SW 1271 (cell line): ENCODE data around the gene PCDH9.

ENCODE experiments used
- DNase-seq, 2 experiments: peaks; one replicate each; lab custom pipeline; 2025; lab: John Stamatoyannopoulos, UW

The PCDH9 gene

DNA sequence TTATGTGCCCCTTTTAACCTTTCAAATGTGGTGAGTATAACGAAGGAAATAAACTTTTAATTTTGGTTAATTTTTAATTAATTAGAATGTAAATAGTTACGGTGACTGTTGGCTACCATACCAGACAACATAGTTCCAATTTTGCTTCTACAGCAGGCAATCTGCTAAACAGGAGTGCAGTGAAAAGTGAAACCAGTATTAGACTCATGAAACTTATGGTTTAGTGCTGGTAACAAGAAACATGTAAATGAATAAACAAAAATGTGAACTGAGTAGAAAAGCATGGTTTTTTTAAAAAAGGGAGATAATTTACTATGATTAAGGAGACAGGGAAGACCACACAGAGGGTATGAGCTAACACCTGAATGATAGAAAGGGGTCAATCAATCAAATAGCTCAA lies 478.4 kb downstream of the PCDH9 start:
- no peak for DNase-seq

DNA sequence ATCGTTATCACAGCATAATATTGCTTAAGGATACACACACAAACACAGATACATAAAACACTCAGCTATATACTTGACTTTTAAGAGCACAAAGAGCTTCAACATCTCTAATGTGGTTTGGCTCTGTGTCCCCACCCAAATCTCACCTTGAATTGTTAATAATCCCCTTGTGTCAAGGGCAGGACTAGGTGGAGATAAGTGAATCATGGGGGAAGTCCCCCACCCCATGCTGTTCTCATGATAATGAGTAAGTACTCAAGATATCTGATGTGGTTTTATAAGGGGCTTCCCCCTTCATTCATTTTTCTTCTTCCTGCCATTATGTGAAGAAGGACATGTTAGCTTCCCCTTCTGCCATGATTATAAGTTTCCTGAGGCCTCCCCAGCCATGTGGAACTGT lies 481.4 kb downstream of the PCDH9 start:
- DNase-seq, result no peak

DNA sequence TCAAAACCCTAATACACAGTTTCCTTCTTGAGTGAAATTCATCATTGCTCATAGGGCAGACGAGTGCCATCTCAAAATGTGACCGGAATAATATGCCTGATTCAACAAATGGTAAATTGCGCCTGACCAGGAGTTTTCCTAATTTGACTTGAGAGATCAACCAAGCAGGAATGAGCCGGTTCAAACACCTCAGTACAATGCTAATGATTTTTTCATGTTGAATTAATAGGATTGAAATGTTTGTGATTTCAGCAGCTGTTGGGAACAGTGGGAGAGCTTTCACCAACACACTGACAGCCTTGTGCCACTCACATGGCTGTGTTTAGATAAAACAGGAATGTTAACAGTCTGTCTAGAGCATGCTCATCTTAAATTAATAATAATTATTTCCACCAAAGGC lies 484.8 kb downstream of the PCDH9 start:
- no peak for DNase-seq

- no peak for DNase-seq
Observed at GRCh38 chr13:66723576-66723975, 506.6 kb downstream of the PCDH9 start.

- DNase-seq, result no peak
Observed at GRCh38 chr13:66716538-66716937, 513.6 kb downstream of the PCDH9 start.

- peak in 1 of 2 experiments; percentile 20 for DNase-seq
Observed at GRCh38 chr13:66714795-66715194, 515.3 kb downstream of the PCDH9 start.

GRCh38 chr13:66704110-66704509 lies 526.0 kb downstream of the PCDH9 start:
- no peak for DNase-seq

GRCh38 chr13:66703597-66703996 lies 526.5 kb downstream of the PCDH9 start:
- no peak for DNase-seq

GRCh38 chr13:66700117-66700601 lies 530.0 kb downstream of the PCDH9 start:
- DNase-seq, result no peak

DNA sequence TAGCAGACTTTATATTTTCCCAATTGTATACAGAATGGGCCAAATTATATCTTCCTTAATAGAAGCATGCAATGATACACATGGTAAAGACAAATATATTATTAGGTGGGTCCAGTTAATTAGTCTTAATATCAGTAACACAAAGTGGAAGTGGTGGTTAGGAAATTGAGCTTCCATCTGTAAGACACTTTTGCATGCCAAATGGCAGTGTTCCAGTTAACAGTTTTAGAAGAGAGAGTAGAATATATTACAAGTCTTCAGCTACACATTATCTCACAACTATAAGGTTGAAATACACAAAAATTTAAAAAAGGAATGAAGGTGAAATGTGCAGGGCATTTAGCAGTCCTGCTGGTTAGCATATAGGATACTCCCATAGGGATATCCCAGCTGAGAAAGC lies 536.5 kb downstream of the PCDH9 start:
- DNase-seq, result no peak

- no peak for DNase-seq
Observed at GRCh38 chr13:66691149-66691548, 539.0 kb downstream of the PCDH9 start.

GRCh38 chr13:66689628-66690027 lies 540.5 kb downstream of the PCDH9 start:
- no peak for DNase-seq

GRCh38 chr13:66689037-66689619 lies 541.0 kb downstream of the PCDH9 start:
- no peak for DNase-seq

- no peak for DNase-seq
Observed at GRCh38 chr13:66681403-66681802, 548.7 kb downstream of the PCDH9 start.

DNA sequence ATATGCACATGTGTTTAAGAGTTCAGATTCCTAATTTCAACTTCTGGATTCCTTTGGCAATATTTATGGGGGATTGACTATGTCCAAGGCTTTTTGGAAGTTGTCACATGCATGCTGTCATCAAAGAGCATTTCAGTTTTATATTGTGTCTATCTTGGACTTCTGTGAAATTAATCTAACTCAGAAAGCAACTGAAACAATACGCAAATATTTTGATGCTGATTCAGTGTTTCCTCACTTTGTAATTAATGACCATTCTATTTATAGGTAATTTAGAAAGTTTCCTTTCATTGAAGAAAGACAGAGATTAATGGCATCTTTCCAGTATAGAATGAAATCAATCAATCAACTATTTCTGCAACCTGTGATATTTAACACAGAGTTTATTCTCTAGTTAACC lies 550.1 kb downstream of the PCDH9 start:
- no peak for DNase-seq

- DNase-seq, result no peak
Observed at GRCh38 chr13:66675620-66676019, 554.5 kb downstream of the PCDH9 start.

- no peak for DNase-seq
Observed at GRCh38 chr13:66673401-66673800, 556.7 kb downstream of the PCDH9 start.

- DNase-seq, result no peak
Observed at GRCh38 chr13:66665991-66666390, 564.1 kb downstream of the PCDH9 start.

- DNase-seq, result no peak
Observed at GRCh38 chr13:66663711-66664110, 566.4 kb downstream of the PCDH9 start.

GRCh38 chr13:66663206-66663605 lies 566.9 kb downstream of the PCDH9 start:
- no peak for DNase-seq

DNA sequence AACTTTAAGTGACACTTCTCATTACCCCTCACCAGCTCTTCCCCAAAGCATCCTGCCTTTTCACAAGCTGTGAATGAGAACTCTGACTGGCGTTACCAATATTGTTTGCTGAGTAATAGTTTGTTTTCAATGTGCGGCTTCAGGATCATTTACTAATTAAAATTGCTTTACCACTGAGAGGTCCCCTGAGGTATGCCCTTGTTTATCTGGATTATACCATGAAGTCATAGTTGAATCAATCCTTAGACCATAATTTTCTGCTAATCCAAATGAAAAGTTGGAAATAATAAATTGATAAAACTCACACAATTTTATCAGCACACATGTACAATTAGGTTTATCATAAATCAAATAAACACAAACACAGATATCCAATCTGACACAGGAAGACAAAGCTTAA lies 568.8 kb downstream of the PCDH9 start:
- DNase-seq, result no peak

DNA sequence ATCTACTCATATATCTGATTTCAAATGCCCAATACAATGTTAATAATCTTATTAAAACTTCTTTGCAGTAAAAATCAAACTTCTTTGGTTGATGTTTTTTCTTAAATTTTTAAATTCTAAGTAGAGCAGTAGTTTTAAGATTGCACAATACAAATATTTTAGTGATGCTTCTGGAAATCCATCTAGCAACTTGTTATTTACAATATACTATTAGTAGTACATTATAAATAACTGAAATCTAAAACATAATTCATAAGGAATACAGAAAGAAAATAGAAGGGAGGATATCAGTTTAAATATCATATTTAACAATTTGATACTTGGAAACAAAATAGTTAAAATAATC lies 569.7 kb downstream of the PCDH9 start:
- no peak for DNase-seq

- DNase-seq, result peak in 1 of 2 experiments; percentile 35
Observed at GRCh38 chr13:66659701-66660467, 570.3 kb downstream of the PCDH9 start.

DNA sequence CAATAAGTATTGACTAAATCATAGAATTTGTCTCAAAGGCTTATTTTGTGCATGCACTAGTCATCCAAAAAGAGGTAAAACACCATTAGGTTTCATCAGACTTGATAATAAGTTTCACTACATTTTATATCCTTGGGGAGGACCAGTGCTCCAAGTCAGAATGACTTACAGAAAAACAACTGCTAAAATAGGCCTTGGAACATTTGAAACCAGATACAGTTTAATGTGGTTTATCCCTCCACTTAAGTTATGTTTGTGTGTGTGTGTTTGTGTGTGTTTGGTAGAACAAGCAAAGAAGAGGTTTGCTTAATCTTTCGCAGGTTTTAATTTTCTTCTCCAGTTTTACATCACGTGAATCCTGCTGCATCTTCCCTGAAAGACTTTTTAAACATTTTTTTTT lies 570.9 kb downstream of the PCDH9 start:
- no peak for DNase-seq
